Panc1 (cell line): ENCODE data around the gene PDE3B. TPM values are rescaled to one million over a fixed set of nuclear protein-coding genes. Genes with fewer than 3 reads are reported as not detected.

ENCODE experiments used
- ATAC-seq: fragments of 200-7000 bp; cut with Tn5 transposase; 2 replicates; pipeline ENCODE4 v1.9.1; 2020; ENCODE audit warnings: mild to moderate bottlenecking, moderate library complexity
- BruUV-seq: library from RNA; stranded (reverse); fragments of 400-500 nt; replicated peaks from 2 replicates; lab custom pipeline; 2021; lab: Mats Ljungman, UMichigan
- CTCF ChIA-PET: fragments of 300-600 bp; sonication (Branson Sonifier 250); formaldehyde crosslinking; loops from one replicate; lab custom pipeline; 2022; ENCODE audit warnings: antibody characterized with exemption; lab: Charles Lee
- POLR2A ChIA-PET: fragments of 300-600 bp; sonication (Branson Sonifier 250); formaldehyde crosslinking; loops from one replicate; lab custom pipeline; 2022; ENCODE audit warnings: antibody characterized with exemption; lab: Charles Lee
- DNase-seq: peaks from one replicate; pipeline ENCODE4 v3.0.0-alpha.2; 2010; ENCODE audit warnings: low read depth, low spot score
- H3K27ac ChIP-seq: 2 replicates; pipeline ENCODE4 v1.5.1; 2011; ENCODE audit warnings: mild to moderate bottlenecking, low read length, inconsistent platforms
- H3K27me3 ChIP-seq: fragments of 200-500 bp; sonication (Bioruptor generic); 2 replicates; pipeline ENCODE4 v1.6.0; 2014; ENCODE audit warnings: low read length, inconsistent platforms; ENCODE audit not compliant: control insufficient read depth, insufficient read depth
- H3K36me3 ChIP-seq: fragments of 200-500 bp; sonication (Bioruptor generic); 2 replicates; pipeline ENCODE4 v1.5.1; 2014; ENCODE audit warnings: inconsistent platforms, mild to moderate bottlenecking, low read length, moderate library complexity; ENCODE audit not compliant: control insufficient read depth, insufficient read depth
- H3K4me1 ChIP-seq: 2 replicates; pipeline ENCODE4 v1.5.1; 2011; ENCODE audit warnings: inconsistent platforms, mild to moderate bottlenecking, low read length, moderate library complexity; ENCODE audit not compliant: control insufficient read depth, insufficient read depth
- H3K4me3 ChIP-seq, 2 experiments: 2 replicates each; pipeline ENCODE4 v1.5.1; 2011 to 2012; ENCODE audit warnings: low read depth in 2 of 2, low read length in 2 of 2, mild to moderate bottlenecking in 2 of 2, inconsistent platforms in 1 of 2, moderate library complexity in 1 of 2
- H3K9me3 ChIP-seq: fragments of 200-500 bp; sonication (Bioruptor generic); 2 replicates; pipeline ENCODE4 v1.5.1; 2014; ENCODE audit warnings: low read depth, mild to moderate bottlenecking, inconsistent platforms, low read length, moderate library complexity; ENCODE audit not compliant: control insufficient read depth, insufficient read depth
- POLR2AphosphoS5 ChIP-seq: IDR thresholded peaks from 2 replicates; pipeline ENCODE4 v1.6.1; 2012; ENCODE audit warnings: mild to moderate bottlenecking, low read depth, low read length, moderate library complexity
- SIN3A ChIP-seq: IDR thresholded peaks from 2 replicates; pipeline ENCODE4 v1.6.1; 2012; ENCODE audit warnings: low read depth, mild to moderate bottlenecking, low read length, moderate library complexity, borderline replicate concordance; ENCODE audit not compliant: insufficient read depth
- TCF7L2 ChIP-seq: IDR thresholded peaks from 2 replicates; pipeline ENCODE4 v1.6.1; 2011; ENCODE audit warnings: mild to moderate bottlenecking, low read depth, low read length, inconsistent platforms
- in situ Hi-C: cut with HindIII; loops from 2 replicates; pipeline ENCODE4 v1.10.0; 2016; ENCODE audit warnings: low sequenced_read_pairs, low pct_unique_long_range_greater_than_20kb
- intact Hi-C: fragments of 100-400 bp; cut with micrococcal nuclease; formaldehyde crosslinking; loops from one replicate; pipeline ENCODE4 v1.10.0; 2022; ENCODE audit not compliant: unreplicated experiment
- total RNA-seq: library from RNA; stranded (reverse); gene quantifications from one replicate; pipeline ENCODE4 v1.2.1, GENCODE V29; 2021; ENCODE audit not compliant: unreplicated experiment
- TF ChIP-seq, protein P1 (sequence below), 2 experiments: IDR thresholded peaks; 2 replicates each; pipeline ENCODE4 v1.6.1; 2011 to 2012; ENCODE audit warnings: low read depth in 2 of 2, control low read depth in 1 of 2, low read length in 1 of 2, mild to moderate bottlenecking in 1 of 2, moderate library complexity in 1 of 2; ENCODE audit not compliant: insufficient read depth in 1 of 2
- TF ChIP-seq, protein P2 (sequence below): fragments of 450-650 bp; IDR thresholded peaks from 2 replicates; pipeline ENCODE4 v1.5.1; 2017; ENCODE audit warnings: mild to moderate bottlenecking

Gene PDE3B
- total RNA-seq, 1 experiment from 2014 or later, result 33.0 TPM

DNA sequence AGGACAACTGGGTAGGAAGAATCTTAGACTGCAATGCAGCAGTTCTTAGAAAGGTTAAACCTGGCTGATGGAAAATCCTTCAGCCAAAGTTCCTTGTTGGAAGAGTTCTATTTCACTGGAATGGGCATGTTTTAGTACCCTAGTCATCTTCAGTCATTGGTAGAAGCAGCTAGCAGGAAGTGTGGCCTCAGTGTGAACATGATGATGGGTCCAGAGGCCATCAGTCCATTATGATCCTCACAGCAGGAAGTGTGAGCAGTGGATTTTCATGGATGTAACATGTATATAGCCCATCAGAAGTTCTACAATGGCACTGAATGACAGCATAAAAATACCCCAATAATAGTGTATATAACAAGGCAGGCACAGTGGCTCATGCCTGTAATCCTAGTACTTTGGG lies 35.9 kb upstream of the PDE3B start:
- ChIA-PET POLR2A (no interaction called here), CTCF (no interaction called here)
- in situ Hi-C loops (no loop called here), intact Hi-C loops (no loop called here)
- Histone ChIP-seq H3K36me3 (peaks cover 14% of the 10 kb centered on the region), H3K4me3 (no peak overlapping the region), H3K9me3 (peaks cover 14% of the 10 kb centered on the region; the same call in 1 of the 2 replicates), H3K4me1 (no peaks in the 10 kb centered on the region), H3K27ac (no peak overlapping the region), H3K27me3 (no peaks in the 10 kb centered on the region)
- DNase-seq (no peak), ATAC-seq (no peak)
- TF ChIP-seq, protein P1, sequence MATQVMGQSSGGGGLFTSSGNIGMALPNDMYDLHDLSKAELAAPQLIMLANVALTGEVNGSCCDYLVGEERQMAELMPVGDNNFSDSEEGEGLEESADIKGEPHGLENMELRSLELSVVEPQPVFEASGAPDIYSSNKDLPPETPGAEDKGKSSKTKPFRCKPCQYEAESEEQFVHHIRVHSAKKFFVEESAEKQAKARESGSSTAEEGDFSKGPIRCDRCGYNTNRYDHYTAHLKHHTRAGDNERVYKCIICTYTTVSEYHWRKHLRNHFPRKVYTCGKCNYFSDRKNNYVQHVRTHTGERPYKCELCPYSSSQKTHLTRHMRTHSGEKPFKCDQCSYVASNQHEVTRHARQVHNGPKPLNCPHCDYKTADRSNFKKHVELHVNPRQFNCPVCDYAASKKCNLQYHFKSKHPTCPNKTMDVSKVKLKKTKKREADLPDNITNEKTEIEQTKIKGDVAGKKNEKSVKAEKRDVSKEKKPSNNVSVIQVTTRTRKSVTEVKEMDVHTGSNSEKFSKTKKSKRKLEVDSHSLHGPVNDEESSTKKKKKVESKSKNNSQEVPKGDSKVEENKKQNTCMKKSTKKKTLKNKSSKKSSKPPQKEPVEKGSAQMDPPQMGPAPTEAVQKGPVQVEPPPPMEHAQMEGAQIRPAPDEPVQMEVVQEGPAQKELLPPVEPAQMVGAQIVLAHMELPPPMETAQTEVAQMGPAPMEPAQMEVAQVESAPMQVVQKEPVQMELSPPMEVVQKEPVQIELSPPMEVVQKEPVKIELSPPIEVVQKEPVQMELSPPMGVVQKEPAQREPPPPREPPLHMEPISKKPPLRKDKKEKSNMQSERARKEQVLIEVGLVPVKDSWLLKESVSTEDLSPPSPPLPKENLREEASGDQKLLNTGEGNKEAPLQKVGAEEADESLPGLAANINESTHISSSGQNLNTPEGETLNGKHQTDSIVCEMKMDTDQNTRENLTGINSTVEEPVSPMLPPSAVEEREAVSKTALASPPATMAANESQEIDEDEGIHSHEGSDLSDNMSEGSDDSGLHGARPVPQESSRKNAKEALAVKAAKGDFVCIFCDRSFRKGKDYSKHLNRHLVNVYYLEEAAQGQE (IDR thresholded peaks at IDR 0.05; ENCODE audit: insufficient read depth in 1 of 2, low read depth in 2 of 2, low read length in 1 of 2), result no peak
- TF ChIP-seq SIN3A (no peak), TCF7L2 (no peak)
- no TSS peak for BruUV-seq

- no peak overlapping the region for H3K4me3 ChIP-seq
- no peak overlapping the region for H3K27ac ChIP-seq
- no peaks in the 10 kb centered on the region for H3K27me3 ChIP-seq
- in situ Hi-C loops (no loop called here), intact Hi-C loops (no loop called here)
- no peak for TF ChIP-seq TCF7L2
- TF ChIP-seq POLR2AphosphoS5, result no peak
- TF ChIP-seq, protein P1 (IDR thresholded peaks at IDR 0.05; ENCODE audit: insufficient read depth in 1 of 2, low read depth in 2 of 2, low read length in 1 of 2), result no peak
- TF ChIP-seq, protein P2, sequence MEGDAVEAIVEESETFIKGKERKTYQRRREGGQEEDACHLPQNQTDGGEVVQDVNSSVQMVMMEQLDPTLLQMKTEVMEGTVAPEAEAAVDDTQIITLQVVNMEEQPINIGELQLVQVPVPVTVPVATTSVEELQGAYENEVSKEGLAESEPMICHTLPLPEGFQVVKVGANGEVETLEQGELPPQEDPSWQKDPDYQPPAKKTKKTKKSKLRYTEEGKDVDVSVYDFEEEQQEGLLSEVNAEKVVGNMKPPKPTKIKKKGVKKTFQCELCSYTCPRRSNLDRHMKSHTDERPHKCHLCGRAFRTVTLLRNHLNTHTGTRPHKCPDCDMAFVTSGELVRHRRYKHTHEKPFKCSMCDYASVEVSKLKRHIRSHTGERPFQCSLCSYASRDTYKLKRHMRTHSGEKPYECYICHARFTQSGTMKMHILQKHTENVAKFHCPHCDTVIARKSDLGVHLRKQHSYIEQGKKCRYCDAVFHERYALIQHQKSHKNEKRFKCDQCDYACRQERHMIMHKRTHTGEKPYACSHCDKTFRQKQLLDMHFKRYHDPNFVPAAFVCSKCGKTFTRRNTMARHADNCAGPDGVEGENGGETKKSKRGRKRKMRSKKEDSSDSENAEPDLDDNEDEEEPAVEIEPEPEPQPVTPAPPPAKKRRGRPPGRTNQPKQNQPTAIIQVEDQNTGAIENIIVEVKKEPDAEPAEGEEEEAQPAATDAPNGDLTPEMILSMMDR, result no peak
- no peak for TF ChIP-seq SIN3A
- no peaks in the 10 kb centered on the region for H3K4me1 ChIP-seq
- ATAC-seq (no peak), DNase-seq (no peak)
- ChIA-PET CTCF (no interaction called here), POLR2A (no interaction called here)
- H3K9me3 ChIP-seq, result peaks cover 14% of the 10 kb centered on the region; the same call in 1 of the 2 replicates
- H3K36me3 ChIP-seq, result peaks cover 14% of the 10 kb centered on the region
- no TSS peak for BruUV-seq
Measured at GRCh38 chr11:14609902-14610301, 33.7 kb upstream of the PDE3B start.
